Gastrocnemius medialis (tissue), 4 donors: ENCODE measurements around the gene ZSCAN16.

ENCODE experiments used
- POLR2A ChIP-seq, 2 donors: fragments of 450-650 bp; IDR thresholded peaks; one replicate each; pipeline ENCODE4 v1.6.1; 2017; ENCODE audit warnings: antibody characterized with exemption in 2 of 2, mild to moderate bottlenecking in 2 of 2, moderate library complexity in 2 of 2
- TF ChIP-seq, protein P1 (sequence below), 5 experiments: fragments of 450-650 bp in 3 of 5; fragments of 200-600 bp in 2 of 5; sonication (generic) in 2 of 5; IDR thresholded peaks in 4 of 5; conservative IDR thresholded peaks in 1 of 5; 1 replicate in 4 of 5; 2 replicates in 1 of 5; pipeline ENCODE4 v1.5.1; 2016 to 2019; ENCODE audit warnings: antibody characterized with exemption in 5 of 5, mild to moderate bottlenecking in 3 of 5, moderate library complexity in 3 of 5

DNA sequence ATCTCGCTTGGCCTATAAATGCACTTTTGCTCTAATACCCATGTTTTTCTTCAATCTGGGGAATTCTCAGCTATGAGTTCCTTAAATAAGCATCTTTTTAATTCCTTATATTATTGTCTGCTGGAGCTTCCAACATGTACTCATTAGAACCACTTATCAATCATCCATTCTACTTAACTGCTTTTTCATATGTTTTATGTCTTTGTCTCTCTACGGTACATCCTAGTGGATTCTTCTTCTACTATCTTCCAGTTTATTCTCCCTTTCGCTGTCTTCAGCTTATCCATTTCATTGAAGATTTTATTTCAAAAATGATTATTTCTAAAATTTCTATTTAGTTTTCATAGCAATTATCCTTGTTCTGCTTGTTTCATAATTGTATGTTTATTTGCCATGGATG is 12.4 kb upstream of the ZSCAN16 start:
- TF ChIP-seq, protein P1, sequence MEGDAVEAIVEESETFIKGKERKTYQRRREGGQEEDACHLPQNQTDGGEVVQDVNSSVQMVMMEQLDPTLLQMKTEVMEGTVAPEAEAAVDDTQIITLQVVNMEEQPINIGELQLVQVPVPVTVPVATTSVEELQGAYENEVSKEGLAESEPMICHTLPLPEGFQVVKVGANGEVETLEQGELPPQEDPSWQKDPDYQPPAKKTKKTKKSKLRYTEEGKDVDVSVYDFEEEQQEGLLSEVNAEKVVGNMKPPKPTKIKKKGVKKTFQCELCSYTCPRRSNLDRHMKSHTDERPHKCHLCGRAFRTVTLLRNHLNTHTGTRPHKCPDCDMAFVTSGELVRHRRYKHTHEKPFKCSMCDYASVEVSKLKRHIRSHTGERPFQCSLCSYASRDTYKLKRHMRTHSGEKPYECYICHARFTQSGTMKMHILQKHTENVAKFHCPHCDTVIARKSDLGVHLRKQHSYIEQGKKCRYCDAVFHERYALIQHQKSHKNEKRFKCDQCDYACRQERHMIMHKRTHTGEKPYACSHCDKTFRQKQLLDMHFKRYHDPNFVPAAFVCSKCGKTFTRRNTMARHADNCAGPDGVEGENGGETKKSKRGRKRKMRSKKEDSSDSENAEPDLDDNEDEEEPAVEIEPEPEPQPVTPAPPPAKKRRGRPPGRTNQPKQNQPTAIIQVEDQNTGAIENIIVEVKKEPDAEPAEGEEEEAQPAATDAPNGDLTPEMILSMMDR (IDR thresholded peaks at IDR 0.05 in 4 of 5, conservative IDR thresholded peaks at IDR 0.05 in 1 of 5) = no peak
- TF ChIP-seq POLR2A (IDR thresholded peaks at IDR 0.05) = no peak
